ENCODE results near the gene SPOCK2. TPM values are rescaled to one million over a fixed set of nuclear protein-coding genes. Genes with fewer than 3 reads are reported as not detected.
A peak's percentile ranks its signal among the peaks of the same experiment; 100 is the strongest.
"Not testable (repeated sequence)": the region's sequence is repeated elsewhere in the genome, so short reads cannot be mapped to it uniquely, and the experiment has no call there.

SPOCK2 gene
- total and polyA plus RNA-seq, 2 of the 13 experiments (the other 11 are each of a cell fraction or from before 2014, with no cell fraction given): 8.6 to 30.6 TPM

GRCh38 chr10:72109636-72110157 is 21.3 kb upstream of the SPOCK2 start:
- H3K4me2 ChIP-seq (ENCODE audit: low read depth, low read length): no peak overlapping the region
- H3K4me1 ChIP-seq (ENCODE audit: insufficient read depth, low read length): peaks cover 43% of the 10 kb centered on the region
- ChIA-PET POLR2A (no interaction called here), CTCF (ENCODE audit: low intra/inter-chr PET ratio, low total read pairs) (no interaction called here)
- H3K4me3 ChIP-seq (replicated peaks in 1 of 3; ENCODE audit: insufficient read depth in 1 of 3, low read depth in 2 of 3, low read length in 3 of 3): no peak overlapping the region
- no peaks in the 10 kb centered on the region for H3K27me3 ChIP-seq (ENCODE audit: control insufficient read depth in 1 of 2, insufficient read depth in 2 of 2, low read length in 2 of 2)
- ATAC-seq (no peak), FAIRE-seq (no peak), DNase-seq (ENCODE audit: low spot score) (no peak)
- no peaks in the 10 kb centered on the region; a peak in 2 of 5 replicates for H3K36me3 ChIP-seq (replicated peaks in 1 of 2; ENCODE audit: control insufficient read depth in 1 of 2, insufficient read depth in 2 of 2, low read length in 2 of 2)
- H3K9me3 ChIP-seq (ENCODE audit: low read length): no peaks in the 10 kb centered on the region
- H3K79me2 ChIP-seq (ENCODE audit: insufficient read depth, low read length): no peaks in the 10 kb centered on the region
- no peak overlapping the region for H2AFZ ChIP-seq (ENCODE audit: low read length)
- in situ Hi-C loops (cut with HindIII; ENCODE audit: extremely low pct_ligation_motif_present, low pct_unique_long_range_greater_than_20kb) (no loop called here), intact Hi-C loops (cut with micrococcal nuclease; ENCODE audit: unreplicated experiment) (loop anchor here (10.0 kb wide), 1 partner anchor 65 kb away; no protein-coding TSS in a partner anchor)
- H3K27ac ChIP-seq (ENCODE audit: extremely low read length, insufficient read depth, low read length): no peak overlapping the region
- TF ChIP-seq ZNF780A (CRISPR knock-in tag; IDR thresholded peaks at IDR 0.05): no peak
- no TSS peak for BruUV-seq (replicated peaks)
- H3K9ac ChIP-seq (ENCODE audit: insufficient read depth, low read depth, low read length): no peak overlapping the region
- no peaks in the 10 kb centered on the region for H4K20me1 ChIP-seq (ENCODE audit: insufficient read depth, low read length)
- 91% methylated on average over 8 of the region's 8 CpGs for WGBS (ENCODE audit: low lambda C conversion rate)

- Histone ChIP-seq H3K9me3 (ENCODE audit: low read length) (no peaks in the 10 kb centered on the region), H3K4me1 (ENCODE audit: insufficient read depth, low read length) (peaks cover 49% of the 10 kb centered on the region), H3K27ac (ENCODE audit: extremely low read length, insufficient read depth, low read length) (no peak overlapping the region), H3K79me2 (ENCODE audit: insufficient read depth, low read length) (no peaks in the 10 kb centered on the region), H4K20me1 (ENCODE audit: insufficient read depth, low read length) (no peaks in the 10 kb centered on the region), H2AFZ (ENCODE audit: low read length) (no peak overlapping the region), H3K27me3 (ENCODE audit: control insufficient read depth in 1 of 2, insufficient read depth in 2 of 2, low read length in 2 of 2) (no peaks in the 10 kb centered on the region), H3K9ac (ENCODE audit: insufficient read depth, low read depth, low read length) (no peak overlapping the region), H3K36me3 (replicated peaks in 1 of 2; ENCODE audit: control insufficient read depth in 1 of 2, insufficient read depth in 2 of 2, low read length in 2 of 2) (no peaks in the 10 kb centered on the region; a peak in 2 of 5 replicates), H3K4me2 (ENCODE audit: low read depth, low read length) (no peak overlapping the region), H3K4me3 (replicated peaks in 1 of 3; ENCODE audit: insufficient read depth in 1 of 3, low read depth in 2 of 3, low read length in 3 of 3) (no peak overlapping the region)
- POLR2A ChIA-PET: interaction anchor here (1.2 kb wide), 1 partner anchor 212 kb away, joined by 4 read pairs; no protein-coding TSS in a partner anchor
- intact Hi-C loops (cut with micrococcal nuclease; ENCODE audit: unreplicated experiment) (loop anchor here (10.0 kb wide), 1 partner anchor 66 kb away; no protein-coding TSS in a partner anchor), in situ Hi-C loops (cut with HindIII; ENCODE audit: extremely low pct_ligation_motif_present, low pct_unique_long_range_greater_than_20kb) (no loop called here)
- CTCF ChIA-PET (ENCODE audit: low intra/inter-chr PET ratio, low total read pairs): no interaction called here
- WGBS (ENCODE audit: low lambda C conversion rate): 17% methylated on average over 1 of the region's 1 CpG
- DNase-seq (ENCODE audit: low spot score) (no peak), FAIRE-seq (no peak), ATAC-seq (no peak)
- no peak for TF ChIP-seq SMAD3 (CRISPR knock-in tag; IDR thresholded peaks at IDR 0.05)
- peak; percentile 64 for TF ChIP-seq GFI1 (CRISPR knock-in tag; IDR thresholded peaks at IDR 0.05; ENCODE audit: borderline replicate concordance)
- BruUV-seq (replicated peaks): no TSS peak
Observed at GRCh38 chr10:72108830-72109635, 20.7 kb upstream of the SPOCK2 start.

DNA sequence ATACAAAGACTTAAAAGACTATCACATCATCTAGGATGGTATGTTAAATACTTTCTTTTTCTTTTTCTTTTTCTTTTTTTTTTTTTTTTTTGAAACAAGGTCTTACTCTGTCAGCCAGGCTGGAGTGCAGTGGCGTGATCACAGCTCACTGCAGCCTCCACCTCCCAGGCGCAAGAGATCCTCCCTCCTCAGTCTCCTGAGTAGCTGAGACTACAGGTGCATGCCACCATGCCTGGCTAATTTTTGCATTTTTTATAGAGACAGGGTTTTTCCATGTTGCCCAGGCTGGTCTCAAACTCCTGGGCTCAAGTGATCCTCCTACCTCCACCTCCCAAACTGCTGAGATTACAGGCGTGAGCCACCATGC is 19.6 kb upstream of the SPOCK2 start:
- not testable (repeated sequence) for H3K79me2 ChIP-seq (ENCODE audit: insufficient read depth, low read length)

More for the DNA sequence above, 19.6 kb upstream of the SPOCK2 start:
- DNase-seq (ENCODE audit: low spot score); H3K4me2 ChIP-seq (ENCODE audit: low read depth, low read length); in situ Hi-C loops (cut with HindIII; ENCODE audit: extremely low pct_ligation_motif_present, low pct_unique_long_range_greater_than_20kb); CTCF ChIA-PET (ENCODE audit: low intra/inter-chr PET ratio, low total read pairs); H4K20me1 ChIP-seq (ENCODE audit: insufficient read depth, low read length); H3K27ac ChIP-seq (ENCODE audit: extremely low read length, insufficient read depth, low read length); H3K27me3 ChIP-seq (ENCODE audit: control insufficient read depth in 1 of 2, insufficient read depth in 2 of 2, low read length in 2 of 2); H3K9me3 ChIP-seq (ENCODE audit: low read length); H3K4me3 ChIP-seq (replicated peaks in 1 of 3; ENCODE audit: insufficient read depth in 1 of 3, low read depth in 2 of 3, low read length in 3 of 3); FAIRE-seq; H3K36me3 ChIP-seq (replicated peaks in 1 of 2; ENCODE audit: control insufficient read depth in 1 of 2, insufficient read depth in 2 of 2, low read length in 2 of 2); H2AFZ ChIP-seq (ENCODE audit: low read length); H3K9ac ChIP-seq (ENCODE audit: insufficient read depth, low read depth, low read length); ATAC-seq; BruUV-seq (replicated peaks): not testable (repeated sequence)
- H3K4me1 ChIP-seq (ENCODE audit: insufficient read depth, low read length): peaks cover 52% of the 10 kb centered on the region
- POLR2A ChIA-PET: interaction anchor here (1.2 kb wide), 1 partner anchor 213 kb away, joined by 4 read pairs; no protein-coding TSS in a partner anchor
- WGBS (ENCODE audit: low lambda C conversion rate): 97% methylated on average over 3 of the region's 3 CpGs
- intact Hi-C loops (cut with micrococcal nuclease; ENCODE audit: unreplicated experiment): loop anchor here (10.0 kb wide), 1 partner anchor 67 kb away; no protein-coding TSS in a partner anchor

Measured in HepG2 (cell line).